ENCODE data around the gene FGF7. TPM values are rescaled to one million over a fixed set of nuclear protein-coding genes. Genes with fewer than 3 reads are reported as not detected.

Gene FGF7
- total and polyA plus RNA-seq, 2 donors (not counting 3 experiments of a cell fraction or from before 2014, with no cell fraction given), result not detected

GRCh38 chr15:49421991-49422390 is 1.1 kb upstream of the FGF7 start:
- Histone ChIP-seq H3K9me1 (replicated peaks; ENCODE audit: control insufficient read depth, extremely low read depth, insufficient read depth, low read length) (no peaks in the 10 kb centered on the region), H3K27ac (ENCODE audit: insufficient read depth, low read depth, low read length) (no peak overlapping the region), H3K4me3 (replicated peaks in 1 of 3; ENCODE audit: insufficient read depth in 1 of 3, low read depth in 1 of 3, low read length in 3 of 3) (peak overlapping the region in 1 of 3 experiments; percentile 9), H2AFZ (ENCODE audit: low read depth, low read length) (no peak overlapping the region), H3K36me3 (ENCODE audit: control insufficient read depth in 2 of 2, extremely low read depth in 1 of 2, insufficient read depth in 2 of 2, low read length in 2 of 2) (no peaks in the 10 kb centered on the region), H3K4me1 (ENCODE audit: control insufficient read depth, extremely low read depth, insufficient read depth, low read length) (peaks cover 2% of the 10 kb centered on the region), H3K9me3 (replicated peaks; ENCODE audit: control insufficient read depth, insufficient read depth, low read length) (no peaks in the 10 kb centered on the region), H3K9ac (replicated peaks; ENCODE audit: extremely low read depth, insufficient read depth, low read length) (no peak overlapping the region), H3K27me3 (ENCODE audit: control insufficient read depth in 2 of 2, insufficient read depth in 2 of 2, low read length in 2 of 2) (peaks cover 0 to 3% of the 10 kb centered on the region in 2 experiments), H4K20me1 (replicated peaks; ENCODE audit: control insufficient read depth, extremely low read depth, insufficient read depth, low read length) (no peaks in the 10 kb centered on the region), H3K4me2 (ENCODE audit: insufficient read depth, low read length) (peak overlapping the region; percentile 47), H3K79me2 (ENCODE audit: control insufficient read depth, insufficient read depth, low read length) (no peaks in the 10 kb centered on the region)
- FAIRE-seq (peak; percentile 60), DNase-seq (ENCODE audit: low read depth, low spot score) (peak; percentile 65)
- ChIA-PET POLR2A (no interaction called here), CTCF (interaction anchor here (0.8 to 5.8 kb wide), 38 partner anchors 10 to 1064 kb away, joined by 3 to 282 read pairs (median 4); partner anchors contain the start of genes CEP152, EID1 and GALK2)
- dilution Hi-C loops (cut with MboI; ENCODE audit: extremely low pct_ligation_motif_present, low sequenced_read_pairs), result no loop called here
- BruUV-seq (replicated peaks), result no TSS peak
- intact Hi-C loops (cut with micrococcal nuclease), result loop anchor here (1.0 to 5.0 kb wide), 5 partner anchors 187 to 725 kb away; partner anchors contain the start of gene COPS2
- TF ChIP-seq POLR2A (IDR thresholded peaks at IDR 0.05; ENCODE audit: low read depth, low read length) (no peak), CTCF (IDR thresholded peaks at IDR 0.05; ENCODE audit: extremely low read depth in 1 of 2, insufficient read depth in 1 of 2, low read depth in 1 of 2, low read length in 2 of 2) (peak; percentile 58 to 78)

GRCh38 chr15:49423901-49424550 is 984 bp downstream of the FGF7 start:
- H3K27me3 ChIP-seq (ENCODE audit: control insufficient read depth in 2 of 2, insufficient read depth in 2 of 2, low read length in 2 of 2), result peaks cover 0 to 11% of the 10 kb centered on the region in 2 experiments
- dilution Hi-C loops (cut with MboI; ENCODE audit: extremely low pct_ligation_motif_present, low sequenced_read_pairs), result no loop called here
- H3K36me3 ChIP-seq (ENCODE audit: control insufficient read depth in 2 of 2, extremely low read depth in 1 of 2, insufficient read depth in 2 of 2, low read length in 2 of 2), result no peaks in the 10 kb centered on the region
- no peaks in the 10 kb centered on the region for H3K9me3 ChIP-seq (replicated peaks; ENCODE audit: control insufficient read depth, insufficient read depth, low read length)
- no peak overlapping the region for H3K4me2 ChIP-seq (ENCODE audit: insufficient read depth, low read length)
- no peak overlapping the region for H3K27ac ChIP-seq (ENCODE audit: insufficient read depth, low read depth, low read length)
- DNase-seq (ENCODE audit: low read depth, low spot score) (no peak), FAIRE-seq (no peak)
- POLR2A ChIA-PET, result no interaction called here
- TF ChIP-seq CTCF (IDR thresholded peaks at IDR 0.05; ENCODE audit: extremely low read depth in 1 of 2, insufficient read depth in 1 of 2, low read depth in 1 of 2, low read length in 2 of 2), result no peak
- no peak overlapping the region for H2AFZ ChIP-seq (ENCODE audit: low read depth, low read length)
- CTCF ChIA-PET, result interaction anchor here (5.8 kb wide), 1 partner anchor 187 kb away, joined by 282 read pairs; no protein-coding TSS in a partner anchor
- intact Hi-C loops (cut with micrococcal nuclease), result loop anchor here (5.0 kb wide), 1 partner anchor 723 kb away; no protein-coding TSS in a partner anchor
- H3K9ac ChIP-seq (replicated peaks; ENCODE audit: extremely low read depth, insufficient read depth, low read length), result no peak overlapping the region
- no peak overlapping the region for H3K4me3 ChIP-seq (replicated peaks in 1 of 3; ENCODE audit: insufficient read depth in 1 of 3, low read depth in 1 of 3, low read length in 3 of 3)
- no peaks in the 10 kb centered on the region for H3K9me1 ChIP-seq (replicated peaks; ENCODE audit: control insufficient read depth, extremely low read depth, insufficient read depth, low read length)
- BruUV-seq (replicated peaks), result no TSS peak
- no peaks in the 10 kb centered on the region for H3K79me2 ChIP-seq (ENCODE audit: control insufficient read depth, insufficient read depth, low read length)
- peaks cover 2% of the 10 kb centered on the region for H3K4me1 ChIP-seq (ENCODE audit: control insufficient read depth, extremely low read depth, insufficient read depth, low read length)
- no peaks in the 10 kb centered on the region for H4K20me1 ChIP-seq (replicated peaks; ENCODE audit: control insufficient read depth, extremely low read depth, insufficient read depth, low read length)
